ENCODE results near the gene ATCAY.
"Not testable (repeated sequence)": the region's sequence is repeated elsewhere in the genome, so short reads cannot be mapped to it uniquely, and the experiment has no call there.

DNA sequence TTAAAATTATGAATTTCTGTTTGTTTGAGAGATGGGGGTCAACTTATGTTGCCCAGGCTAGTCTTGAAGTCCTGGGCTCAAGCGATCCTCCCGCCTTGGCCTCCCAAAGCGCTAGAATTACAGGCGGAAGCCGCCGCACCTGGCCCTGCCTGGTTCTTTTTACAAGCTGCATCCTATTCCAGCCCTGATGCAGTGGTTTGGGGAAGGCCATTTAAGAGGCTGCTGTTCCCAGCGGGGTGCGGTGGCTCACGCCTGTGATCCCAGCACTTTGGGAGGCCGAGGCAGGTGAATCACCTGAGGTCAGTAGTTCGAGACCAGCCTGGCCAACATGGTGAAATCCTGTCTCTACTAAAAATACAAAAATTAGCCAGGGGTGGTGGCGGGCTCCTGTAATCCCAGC, 87.5 kb downstream of the ATCAY start:
- TF ChIP-seq, protein P1, sequence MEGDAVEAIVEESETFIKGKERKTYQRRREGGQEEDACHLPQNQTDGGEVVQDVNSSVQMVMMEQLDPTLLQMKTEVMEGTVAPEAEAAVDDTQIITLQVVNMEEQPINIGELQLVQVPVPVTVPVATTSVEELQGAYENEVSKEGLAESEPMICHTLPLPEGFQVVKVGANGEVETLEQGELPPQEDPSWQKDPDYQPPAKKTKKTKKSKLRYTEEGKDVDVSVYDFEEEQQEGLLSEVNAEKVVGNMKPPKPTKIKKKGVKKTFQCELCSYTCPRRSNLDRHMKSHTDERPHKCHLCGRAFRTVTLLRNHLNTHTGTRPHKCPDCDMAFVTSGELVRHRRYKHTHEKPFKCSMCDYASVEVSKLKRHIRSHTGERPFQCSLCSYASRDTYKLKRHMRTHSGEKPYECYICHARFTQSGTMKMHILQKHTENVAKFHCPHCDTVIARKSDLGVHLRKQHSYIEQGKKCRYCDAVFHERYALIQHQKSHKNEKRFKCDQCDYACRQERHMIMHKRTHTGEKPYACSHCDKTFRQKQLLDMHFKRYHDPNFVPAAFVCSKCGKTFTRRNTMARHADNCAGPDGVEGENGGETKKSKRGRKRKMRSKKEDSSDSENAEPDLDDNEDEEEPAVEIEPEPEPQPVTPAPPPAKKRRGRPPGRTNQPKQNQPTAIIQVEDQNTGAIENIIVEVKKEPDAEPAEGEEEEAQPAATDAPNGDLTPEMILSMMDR (conservative IDR thresholded peaks at IDR 0.05; ENCODE audit: low read length): not testable (repeated sequence)
- not testable (repeated sequence) for TF ChIP-seq EZH2phosphoT487 (IDR thresholded peaks at IDR 0.05; ENCODE audit: borderline replicate concordance, low read depth, low read length)

Measured in OCI-LY7 (cell line).